ENCODE results near the gene ST7L. TPM values are rescaled to one million over a fixed set of nuclear protein-coding genes. Genes with fewer than 3 reads are reported as not detected.

The ST7L gene
- total and polyA plus RNA-seq, 2 of the 4 experiments (the other 2 are of a cell fraction) = 7.7 to 14.7 TPM

DNA sequence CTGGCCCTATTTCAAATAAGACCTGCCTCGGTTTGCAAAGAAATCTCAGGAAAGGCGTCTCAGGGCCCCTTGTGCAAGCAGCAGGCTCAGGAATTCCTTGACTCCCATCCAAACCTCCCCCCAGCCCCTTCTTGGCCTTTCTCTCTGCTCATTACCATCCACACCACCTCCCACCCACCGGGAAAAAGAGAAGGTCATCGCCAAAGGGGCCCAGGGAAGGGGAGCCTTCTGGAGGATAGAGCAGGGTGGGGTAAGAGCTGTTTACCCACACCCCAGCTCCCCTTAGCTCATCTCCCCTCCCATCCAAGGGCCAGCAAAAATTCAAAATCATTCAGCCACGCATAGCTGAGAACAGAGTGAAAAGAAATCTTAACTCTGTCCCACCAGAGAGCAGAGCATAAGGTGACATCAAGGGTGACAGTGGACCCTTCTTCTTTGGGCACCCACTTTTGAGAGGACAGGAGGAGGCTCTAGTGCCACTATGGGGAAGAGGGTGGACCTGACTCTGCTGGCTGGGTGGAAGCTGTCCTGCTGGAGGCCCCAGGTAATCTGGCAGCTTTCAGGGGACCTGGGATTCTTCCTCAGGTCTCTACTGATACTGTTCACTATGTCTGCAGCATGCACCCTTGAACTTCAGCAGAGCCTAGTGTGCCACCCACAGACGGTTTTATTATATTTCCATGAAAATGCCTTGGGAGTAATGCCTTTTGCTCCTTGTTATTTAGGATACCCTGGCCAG lies 114.1 kb downstream of the ST7L start:
- peaks cover 4% of the 10 kb centered on the region; the same call in 1 of the 2 replicates for H3K9me3 ChIP-seq (ENCODE audit: control insufficient read depth, insufficient read depth, low read length)
- H3K18ac ChIP-seq (ENCODE audit: low read depth, low read length) = no peak overlapping the region
- TF ChIP-seq CEBPB (IDR thresholded peaks at IDR 0.05; ENCODE audit: low read depth, low read length) = no peak
- no peak for TF ChIP-seq BHLHE40 (IDR thresholded peaks at IDR 0.05; ENCODE audit: low read depth, low read length)
- TF ChIP-seq, protein P1, sequence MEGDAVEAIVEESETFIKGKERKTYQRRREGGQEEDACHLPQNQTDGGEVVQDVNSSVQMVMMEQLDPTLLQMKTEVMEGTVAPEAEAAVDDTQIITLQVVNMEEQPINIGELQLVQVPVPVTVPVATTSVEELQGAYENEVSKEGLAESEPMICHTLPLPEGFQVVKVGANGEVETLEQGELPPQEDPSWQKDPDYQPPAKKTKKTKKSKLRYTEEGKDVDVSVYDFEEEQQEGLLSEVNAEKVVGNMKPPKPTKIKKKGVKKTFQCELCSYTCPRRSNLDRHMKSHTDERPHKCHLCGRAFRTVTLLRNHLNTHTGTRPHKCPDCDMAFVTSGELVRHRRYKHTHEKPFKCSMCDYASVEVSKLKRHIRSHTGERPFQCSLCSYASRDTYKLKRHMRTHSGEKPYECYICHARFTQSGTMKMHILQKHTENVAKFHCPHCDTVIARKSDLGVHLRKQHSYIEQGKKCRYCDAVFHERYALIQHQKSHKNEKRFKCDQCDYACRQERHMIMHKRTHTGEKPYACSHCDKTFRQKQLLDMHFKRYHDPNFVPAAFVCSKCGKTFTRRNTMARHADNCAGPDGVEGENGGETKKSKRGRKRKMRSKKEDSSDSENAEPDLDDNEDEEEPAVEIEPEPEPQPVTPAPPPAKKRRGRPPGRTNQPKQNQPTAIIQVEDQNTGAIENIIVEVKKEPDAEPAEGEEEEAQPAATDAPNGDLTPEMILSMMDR (conservative IDR thresholded peaks at IDR 0.05; ENCODE audit: low read depth, low read length) = no peak
- TF ChIP-seq SMC3 (IDR thresholded peaks at IDR 0.05; ENCODE audit: low read depth, low read length) = no peak
- no peak for TF ChIP-seq FOS (IDR thresholded peaks at IDR 0.05; ENCODE audit: low read depth, low read length)
- no peak for TF ChIP-seq MAFK (IDR thresholded peaks at IDR 0.05; ENCODE audit: low read depth, low read length)
- no peak for TF ChIP-seq MAZ (IDR thresholded peaks at IDR 0.05; ENCODE audit: borderline replicate concordance, low read depth, low read length)
- no peak for TF ChIP-seq MXI1 (IDR thresholded peaks at IDR 0.05; ENCODE audit: borderline replicate concordance, low read depth, low read length)
- in situ Hi-C loops (cut with MboI; ENCODE audit: low sequenced_read_pairs) (loop anchor here (5.0 to 10.0 kb wide), 2 partner anchors 112 to 200 kb away; partner anchors contain the start of genes CAPZA1, RHOC and ST7L), intact Hi-C loops (cut with micrococcal nuclease) (no loop called here), dilution Hi-C loops (cut with HindIII; ENCODE audit: low sequenced_read_pairs, unreplicated experiment) (no loop called here)
- H3K36me3 ChIP-seq (ENCODE audit: control insufficient read depth, insufficient read depth, low read length) = no peaks in the 10 kb centered on the region
- BruUV-seq (replicated peaks) = no TSS peak
- no peak overlapping the region for H2BK15ac ChIP-seq (ENCODE audit: low read depth, low read length)
- no peak overlapping the region for H2AFZ ChIP-seq (replicated peaks; ENCODE audit: low read length, poor library complexity)
- POLR2A ChIA-PET (ENCODE audit: unreplicated experiment) = no interaction called here
- H4K91ac ChIP-seq (ENCODE audit: insufficient read depth, low read depth, low read length) = no peak overlapping the region
- no peak overlapping the region for H2AK9ac ChIP-seq (replicated peaks; ENCODE audit: low read depth, low read length, poor library complexity)
- no peak overlapping the region for H3K27ac ChIP-seq (ENCODE audit: insufficient read depth, low read length)
- CTCF ChIA-PET = interaction anchor here (0.6 to 1.0 kb wide), 2 partner anchors 33 to 109 kb away, joined by 3 read pairs; no protein-coding TSS in a partner anchor
- H3K9me1 ChIP-seq (ENCODE audit: insufficient read depth, low read length) = no peaks in the 10 kb centered on the region
- no peak overlapping the region for H3K4me2 ChIP-seq (ENCODE audit: low read depth, low read length)
- no peak for DNase-seq
- no peak overlapping the region for H3K4me3 ChIP-seq (ENCODE audit: insufficient read depth, low read depth, low read length)
- H4K20me1 ChIP-seq (ENCODE audit: insufficient read depth, low read length) = no peaks in the 10 kb centered on the region
- H2BK5ac ChIP-seq (ENCODE audit: low read depth, low read length, poor library complexity, severe bottlenecking) = no peak overlapping the region
- no peak overlapping the region for H3K9ac ChIP-seq (ENCODE audit: low read depth, low read length)
- no peak overlapping the region for H3K23ac ChIP-seq (ENCODE audit: low read depth, low read length)
- WGBS, 2 experiments (ENCODE audit: extremely low coverage in 2 of 2, insufficient read length in 1 of 2) = no CpG with 5 or more reads among the region's 6 CpGs
- peaks cover 8% of the 10 kb centered on the region; the same call in 1 of the 2 replicates for H3K4me1 ChIP-seq (ENCODE audit: control insufficient read depth, insufficient read depth, low read length)
- no peaks in the 10 kb centered on the region for H3K79me1 ChIP-seq (ENCODE audit: low read depth in 1 of 2, low read length in 2 of 2)
- H2AK5ac ChIP-seq (ENCODE audit: low read depth, low read length) = no peak overlapping the region
- no peak for ATAC-seq (ENCODE audit: low read depth)
- H4K8ac ChIP-seq (ENCODE audit: low read depth in 2 of 2, low read length in 2 of 2) = no peak overlapping the region
- H2BK20ac ChIP-seq (ENCODE audit: low read depth, low read length) = no peak overlapping the region
- H2BK120ac ChIP-seq (ENCODE audit: low read depth, low read length) = no peak overlapping the region
- H4K5ac ChIP-seq (ENCODE audit: low read depth, low read length) = no peak overlapping the region
- H3K4ac ChIP-seq (ENCODE audit: low read depth, low read length) = no peak overlapping the region
- H3K14ac ChIP-seq (replicated peaks; ENCODE audit: low read depth, low read length) = no peak overlapping the region
- no peak overlapping the region for H3K56ac ChIP-seq (ENCODE audit: extremely low read depth, insufficient read depth, low read length)
- H3K27me3 ChIP-seq (ENCODE audit: control insufficient read depth, insufficient read depth, low read length) = peaks cover 50% of the 10 kb centered on the region

Measured in IMR-90 (cell line).